ENCODE measurements around the gene GSN. TPM values are rescaled to one million over a fixed set of nuclear protein-coding genes. Genes with fewer than 3 reads are reported as not detected.

The GSN gene
- total and polyA plus RNA-seq, 2 of the 8 experiments (the other 6 are each of a cell fraction or from before 2014, with no cell fraction given), result 52.3 to 94.5 TPM

GRCh38 chr9:121266906-121267650 lies 884 bp upstream of the GSN start:
- POLR2A ChIA-PET (ENCODE audit: partially characterized antibody), result interaction anchor here (1.3 to 2.6 kb wide), 3 partner anchors 19 to 46 kb away, joined by 5 to 19 read pairs (median 7); no protein-coding TSS in a partner anchor
- H3K4me1 ChIP-seq (replicated peaks in 1 of 4; ENCODE audit: control insufficient read depth in 3 of 4, insufficient read depth in 4 of 4, low read length in 3 of 4), result peaks cover 3 to 28% (median 12%) of the 10 kb centered on the region in 4 experiments
- FAIRE-seq, result no peak

More at GRCh38 chr9:121266906-121267650, 884 bp upstream of the GSN start:
- Histone ChIP-seq H4K91ac (replicated peaks; ENCODE audit: insufficient read length, low read length) (no peak overlapping the region), H2AK5ac (ENCODE audit: low read depth, low read length) (no peak overlapping the region), H2BK120ac (replicated peaks; ENCODE audit: low read depth, low read length) (no peak overlapping the region), H3K27ac (ENCODE audit: low read depth, low read length) (no peak overlapping the region), H4K20me1 (replicated peaks in 1 of 2; ENCODE audit: control insufficient read depth in 1 of 2, insufficient read depth in 2 of 2, low read length in 2 of 2) (no peaks in the 10 kb centered on the region), H3K4ac (replicated peaks; ENCODE audit: insufficient read length, low read depth, low read length) (no peak overlapping the region), H2BK20ac (ENCODE audit: low read length) (no peak overlapping the region), H3K4me2 (ENCODE audit: insufficient read depth in 1 of 2, low read depth in 2 of 2, low read length in 2 of 2) (peak overlapping the region; percentile 91 to 93), H3K27me3 (replicated peaks in 1 of 4; ENCODE audit: control insufficient read depth in 3 of 4, extremely low read depth in 1 of 4, insufficient read depth in 3 of 4, low read length in 3 of 4) (peaks cover 0 to 30% (median 22%) of the 10 kb centered on the region in 4 experiments; a peak in 6 of 7 replicates), H3K23ac (ENCODE audit: insufficient read length) (no peak overlapping the region), H3K79me2 (ENCODE audit: control insufficient read depth in 1 of 2, insufficient read depth in 2 of 2, low read length in 2 of 2) (peaks cover 0 to 5% of the 10 kb centered on the region in 2 experiments; a peak in 1 of 4 replicates), H3K9ac (replicated peaks in 1 of 4; ENCODE audit: extremely low read depth in 1 of 4, low read depth in 3 of 4, low read length in 3 of 4) (no peak overlapping the region), H3K14ac (ENCODE audit: insufficient read length) (no peak overlapping the region), H3K79me1 (ENCODE audit: low read depth, low read length) (no peaks in the 10 kb centered on the region), H2BK5ac (ENCODE audit: low read depth, low read length) (no peak overlapping the region), H2BK12ac (ENCODE audit: low read depth, low read length) (peak overlapping the region; percentile 35), H4K5ac (ENCODE audit: insufficient read length, low read depth, low read length) (no peak overlapping the region), H3K18ac (ENCODE audit: extremely low read depth, low read length) (no peak overlapping the region), H4K8ac (ENCODE audit: extremely low read depth, insufficient read depth, low read length) (no peak overlapping the region), H2AFZ (ENCODE audit: low read length) (peak overlapping the region; percentile 79; the same call in 1 of the 2 replicates), H3K23me2 (ENCODE audit: low read depth, low read length) (peaks cover 16% of the 10 kb centered on the region), H3K36me3 (ENCODE audit: control insufficient read depth in 2 of 4, insufficient read depth in 4 of 4, low read length in 3 of 4) (no peaks in the 10 kb centered on the region), H2BK15ac (ENCODE audit: low read length) (no peak overlapping the region), H3K9me3 (ENCODE audit: insufficient read depth in 2 of 2, low read depth in 1 of 2, low read length in 1 of 2) (no peaks in the 10 kb centered on the region), H3K4me3 (ENCODE audit: extremely low read depth in 1 of 4, insufficient read depth in 2 of 4, low read depth in 3 of 4, low read length in 4 of 4) (peak overlapping the region; percentile 32 to 94 (median 50); a peak in 7 of 8 replicates), H3K56ac (replicated peaks; ENCODE audit: insufficient read length, low read depth, low read length) (no peak overlapping the region)
- CTCF ChIA-PET (ENCODE audit: partially characterized antibody), result interaction anchor here (0.7 to 6.1 kb wide), 16 partner anchors 10 to 347 kb away, joined by 3 to 53 read pairs (median 5); no protein-coding TSS in a partner anchor
- TF ChIP-seq SUZ12 (IDR thresholded peaks at IDR 0.05; ENCODE audit: low read length), result 0 out of 2 replicates have a peak, but pooled peaks have one; percentile 3
- TF ChIP-seq ATF3 (IDR thresholded peaks at IDR 0.05; ENCODE audit: insufficient read depth, low read depth, low read length), result no peak
- no peak for DNase-seq (ENCODE audit: low read depth in 1 of 2, low spot score in 2 of 2)
- WGBS, 2 experiments (ENCODE audit: extremely low coverage in 1 of 2, insufficient coverage in 1 of 2, insufficient read length in 1 of 2, insufficient replicate concordance in 2 of 2, low coverage in 1 of 2, low lambda C conversion rate in 2 of 2, missing lambda C conversion rate in 1 of 2), result 82% methylated on average over 18 of the region's 18 CpGs; no CpG with 5 or more reads in 1 of the 2 experiments

Measured in H1 (cell line).